Measurements from ENCODE around the gene GLS. TPM values are rescaled to one million over a fixed set of nuclear protein-coding genes. Genes with fewer than 3 reads are reported as not detected.

GLS gene
- total RNA-seq, 1 experiment from 2014 or later, result 97.4 TPM

GRCh38 chr2:191001624-191002023, 121.0 kb downstream of the GLS start:
- H3K9ac ChIP-seq (ENCODE audit: low read length), result no peak overlapping the region
- H3K9me2 ChIP-seq (ENCODE audit: insufficient read depth), result no peaks in the 10 kb centered on the region
- H3K4me3 ChIP-seq (replicated peaks in 1 of 2; ENCODE audit: low read depth in 1 of 2, low read length in 2 of 2), result no peak overlapping the region
- H3K4me2 ChIP-seq (ENCODE audit: low read length), result no peak overlapping the region
- peaks cover 68 to 83% of the 10 kb centered on the region in 2 experiments for H3K36me3 ChIP-seq (ENCODE audit: control insufficient read depth in 1 of 2, insufficient read depth in 2 of 2, low read length in 2 of 2)
- intact Hi-C loops (cut with micrococcal nuclease), result no loop called here
- ChIA-PET POLR2A (no interaction called here), CTCF (no interaction called here), RAD21 (ENCODE audit: low non-redundant PET in 1 of 2, low total read pairs in 2 of 2, uncharacterized antibody in 2 of 2, unreplicated experiment in 2 of 2) (no interaction called here)
- DNase-seq (ENCODE audit: low read depth, low spot score) (no peak), ATAC-seq (no peak)
- no TSS peak for BruUV-seq (replicated peaks)
- H2AFZ ChIP-seq (ENCODE audit: low read depth, low read length, poor library complexity, severe bottlenecking), result no peak overlapping the region
- no peak overlapping the region for H3K27ac ChIP-seq (ENCODE audit: low read depth, low read length)
- H3K79me2 ChIP-seq (ENCODE audit: insufficient read depth, low read length), result no peaks in the 10 kb centered on the region
- no peak for TF ChIP-seq JUND (IDR thresholded peaks at IDR 0.05)
- TF ChIP-seq ZBTB33 (IDR thresholded peaks at IDR 0.05; ENCODE audit: extremely low read depth, insufficient replicate concordance, low read length), result no peak
- TF ChIP-seq ZFX (IDR thresholded peaks at IDR 0.05), result no peak
- no peak for TF ChIP-seq POLR2AphosphoS5 (IDR thresholded peaks at IDR 0.05; ENCODE audit: low read depth, low read length)
- TF ChIP-seq EZH2 (IDR thresholded peaks at IDR 0.05), result no peak
- no peak for TF ChIP-seq CEBPB (IDR thresholded peaks at IDR 0.05; ENCODE audit: low read depth)
- TF ChIP-seq REST (IDR thresholded peaks at IDR 0.05; ENCODE audit: low read depth), result no peak
- TF ChIP-seq ATF3 (IDR thresholded peaks at IDR 0.05), result no peak
- no peak for TF ChIP-seq POLR2A (IDR thresholded peaks at IDR 0.05; ENCODE audit: borderline replicate concordance, extremely low read depth, insufficient read depth, insufficient read length)
- no peak for TF ChIP-seq FOSL1 (IDR thresholded peaks at IDR 0.05; ENCODE audit: low read depth)
- no peak for TF ChIP-seq MAX (IDR thresholded peaks at IDR 0.05)
- TF ChIP-seq CTCF (IDR thresholded peaks at IDR 0.05 in 2 of 3, conservative IDR thresholded peaks at IDR 0.05 in 1 of 3; ENCODE audit: borderline replicate concordance in 1 of 3, insufficient read depth in 1 of 3, low read depth in 2 of 3, low read length in 2 of 3), result no peak
- no peaks in the 10 kb centered on the region for H3K4me1 ChIP-seq (ENCODE audit: control insufficient read depth in 1 of 2, insufficient read depth in 2 of 2, low read length in 2 of 2)
- no peaks in the 10 kb centered on the region for H4K20me1 ChIP-seq (ENCODE audit: insufficient read depth)
- no peaks in the 10 kb centered on the region for H3K9me3 ChIP-seq (ENCODE audit: control insufficient read depth in 1 of 2, insufficient read depth in 1 of 2, low read depth in 1 of 2, low read length in 2 of 2)
- H3K27me3 ChIP-seq (ENCODE audit: insufficient read depth, low read length), result no peaks in the 10 kb centered on the region

Data from HCT116 (cell line).